Ovary (tissue), 3 donors: ENCODE data around the gene PGP.

ENCODE experiments used
- EP300 ChIP-seq: sonication (generic); formaldehyde crosslinking; IDR thresholded peaks from one replicate; pipeline ENCODE4 v1.6.1; 2017; ENCODE audit warnings: antibody characterized with exemption
- POLR2A ChIP-seq: fragments of 450-650 bp; IDR thresholded peaks from one replicate; pipeline ENCODE4 v1.6.1; 2017; ENCODE audit warnings: antibody characterized with exemption, mild to moderate bottlenecking, moderate library complexity
- TF ChIP-seq, protein P1 (sequence below), 3 donors: fragments of 450-650 bp in 2 of 3; fragments of 200-600 bp in 1 of 3; IDR thresholded peaks; one replicate each; pipeline versions ENCODE4 v1.5.1 to v1.8.0; 2016 to 2022; ENCODE audit warnings: antibody characterized with exemption in 3 of 3, mild to moderate bottlenecking in 1 of 3
- donor health status: DM: no; HTN: no; CAD: no.

- TF ChIP-seq, protein P1, sequence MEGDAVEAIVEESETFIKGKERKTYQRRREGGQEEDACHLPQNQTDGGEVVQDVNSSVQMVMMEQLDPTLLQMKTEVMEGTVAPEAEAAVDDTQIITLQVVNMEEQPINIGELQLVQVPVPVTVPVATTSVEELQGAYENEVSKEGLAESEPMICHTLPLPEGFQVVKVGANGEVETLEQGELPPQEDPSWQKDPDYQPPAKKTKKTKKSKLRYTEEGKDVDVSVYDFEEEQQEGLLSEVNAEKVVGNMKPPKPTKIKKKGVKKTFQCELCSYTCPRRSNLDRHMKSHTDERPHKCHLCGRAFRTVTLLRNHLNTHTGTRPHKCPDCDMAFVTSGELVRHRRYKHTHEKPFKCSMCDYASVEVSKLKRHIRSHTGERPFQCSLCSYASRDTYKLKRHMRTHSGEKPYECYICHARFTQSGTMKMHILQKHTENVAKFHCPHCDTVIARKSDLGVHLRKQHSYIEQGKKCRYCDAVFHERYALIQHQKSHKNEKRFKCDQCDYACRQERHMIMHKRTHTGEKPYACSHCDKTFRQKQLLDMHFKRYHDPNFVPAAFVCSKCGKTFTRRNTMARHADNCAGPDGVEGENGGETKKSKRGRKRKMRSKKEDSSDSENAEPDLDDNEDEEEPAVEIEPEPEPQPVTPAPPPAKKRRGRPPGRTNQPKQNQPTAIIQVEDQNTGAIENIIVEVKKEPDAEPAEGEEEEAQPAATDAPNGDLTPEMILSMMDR (IDR thresholded peaks at IDR 0.05) = no peak
- TF ChIP-seq EP300 (no peak), POLR2A (no peak)
Observed at GRCh38 chr16:2161911-2162310, 52.7 kb downstream of the PGP start.
